GM10847 (cell line): ENCODE measurements around the gene MDC1.

ENCODE experiments used
- POLR2A ChIP-seq: IDR thresholded peaks from 2 replicates; pipeline ENCODE4 v1.6.1; 2011; ENCODE audit not compliant: insufficient read length; ENCODE audit errors: extremely low read depth

The MDC1 gene

DNA sequence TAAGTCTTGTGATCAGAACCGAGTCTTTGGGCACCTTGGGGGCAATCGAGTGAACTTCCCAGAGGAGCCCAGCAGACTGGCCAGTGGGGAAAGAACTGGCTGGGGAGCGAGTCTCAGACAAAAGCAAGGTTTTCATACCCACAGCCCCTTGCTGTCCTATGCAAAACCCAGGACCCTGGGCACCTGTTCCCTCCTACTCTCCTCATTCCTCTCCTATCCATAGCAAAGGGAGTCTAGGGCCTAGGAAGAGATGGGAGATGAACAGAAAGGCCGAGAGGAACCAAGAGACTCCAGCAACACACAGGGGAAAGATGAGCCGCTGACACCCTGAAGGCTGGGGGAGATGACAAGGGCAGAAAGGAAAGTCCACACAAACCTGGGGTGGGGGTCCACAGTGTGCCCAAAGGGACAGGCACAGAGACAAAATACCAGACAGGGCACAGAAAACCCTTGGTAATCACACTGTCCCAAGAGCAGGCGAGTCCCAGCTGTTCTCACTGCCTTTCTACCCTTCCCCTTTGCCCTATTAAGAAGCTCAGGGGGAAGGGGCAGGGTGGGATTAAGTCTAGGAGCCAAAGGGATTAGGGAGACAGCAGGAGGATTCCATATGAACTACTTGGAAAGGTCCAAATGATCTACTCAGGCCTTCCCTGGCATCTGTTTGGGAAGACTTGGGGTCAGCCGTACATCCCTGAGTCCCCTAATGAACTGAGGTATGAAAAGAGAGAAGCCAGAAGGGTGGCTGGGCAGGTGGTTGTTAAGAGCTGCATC lies 37.1 kb downstream of the MDC1 start:
- no peak for TF ChIP-seq POLR2A

DNA sequence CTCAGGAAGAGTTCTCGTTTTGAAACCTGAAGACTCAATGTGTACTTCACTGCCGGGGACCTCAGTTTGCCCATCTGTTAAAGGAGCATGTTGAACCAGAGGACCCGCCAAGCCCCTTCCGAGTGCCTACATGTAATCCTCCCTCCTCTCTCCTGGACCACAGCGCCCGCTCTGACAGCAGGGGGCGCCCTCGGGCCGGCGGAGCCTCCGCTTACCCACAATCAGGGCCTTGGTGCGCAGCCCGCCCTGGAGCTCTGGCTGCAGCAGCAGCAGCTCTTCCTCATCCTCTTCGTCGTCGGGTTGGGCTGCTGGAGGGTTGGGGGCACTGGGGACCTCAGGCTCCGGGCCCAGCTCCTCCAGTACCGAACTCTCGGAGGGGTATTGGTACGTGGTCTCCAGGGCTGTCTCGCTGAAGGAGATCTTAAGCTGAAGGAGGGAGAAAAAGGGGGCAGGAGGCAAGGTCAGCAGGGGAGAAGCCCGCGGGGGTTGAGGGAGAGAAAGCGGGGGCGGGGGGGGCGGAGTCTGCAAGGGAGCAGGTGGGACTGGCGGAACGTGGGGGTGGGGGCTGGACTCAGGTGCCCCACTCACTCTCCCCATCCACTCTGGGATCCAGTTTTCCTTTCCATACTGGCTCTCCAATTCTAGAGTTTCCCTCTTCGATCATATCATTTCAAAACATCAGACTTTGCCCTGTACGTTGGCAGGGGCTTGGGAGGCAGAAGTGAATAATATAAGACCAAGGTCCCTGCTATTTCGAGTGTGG lies 37.9 kb downstream of the MDC1 start:
- no peak for TF ChIP-seq POLR2A

DNA sequence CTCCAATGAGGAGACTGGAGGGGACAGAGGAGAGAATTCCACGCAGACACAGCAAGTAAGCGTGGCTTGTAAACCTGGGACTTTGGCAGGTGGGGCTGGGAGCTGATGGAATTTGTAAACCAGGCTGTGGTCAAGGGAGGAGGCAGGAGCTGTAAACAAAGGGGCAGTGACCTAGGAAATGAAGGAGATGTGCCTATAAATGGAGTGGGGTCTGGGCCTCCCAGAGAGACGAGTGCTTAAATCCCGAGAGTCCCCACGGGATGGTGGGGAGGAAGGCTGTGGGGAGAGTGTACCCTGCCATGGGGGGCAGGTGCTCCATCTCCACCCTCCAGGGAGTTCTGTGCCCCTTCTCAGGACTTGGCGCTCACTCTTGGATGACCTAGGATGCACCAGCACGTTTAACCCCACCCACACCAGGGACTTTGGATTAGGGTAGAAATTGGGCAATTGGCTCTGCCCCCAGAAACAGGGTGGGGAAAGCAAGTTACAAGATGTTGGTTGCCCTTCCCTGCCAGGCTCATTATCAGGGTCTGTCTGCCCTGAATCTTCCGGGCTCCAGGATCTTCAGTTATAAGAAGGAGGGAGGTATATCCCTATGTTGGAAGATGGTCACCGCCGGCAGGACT lies 40.3 kb downstream of the MDC1 start:
- TF ChIP-seq POLR2A = no peak

DNA sequence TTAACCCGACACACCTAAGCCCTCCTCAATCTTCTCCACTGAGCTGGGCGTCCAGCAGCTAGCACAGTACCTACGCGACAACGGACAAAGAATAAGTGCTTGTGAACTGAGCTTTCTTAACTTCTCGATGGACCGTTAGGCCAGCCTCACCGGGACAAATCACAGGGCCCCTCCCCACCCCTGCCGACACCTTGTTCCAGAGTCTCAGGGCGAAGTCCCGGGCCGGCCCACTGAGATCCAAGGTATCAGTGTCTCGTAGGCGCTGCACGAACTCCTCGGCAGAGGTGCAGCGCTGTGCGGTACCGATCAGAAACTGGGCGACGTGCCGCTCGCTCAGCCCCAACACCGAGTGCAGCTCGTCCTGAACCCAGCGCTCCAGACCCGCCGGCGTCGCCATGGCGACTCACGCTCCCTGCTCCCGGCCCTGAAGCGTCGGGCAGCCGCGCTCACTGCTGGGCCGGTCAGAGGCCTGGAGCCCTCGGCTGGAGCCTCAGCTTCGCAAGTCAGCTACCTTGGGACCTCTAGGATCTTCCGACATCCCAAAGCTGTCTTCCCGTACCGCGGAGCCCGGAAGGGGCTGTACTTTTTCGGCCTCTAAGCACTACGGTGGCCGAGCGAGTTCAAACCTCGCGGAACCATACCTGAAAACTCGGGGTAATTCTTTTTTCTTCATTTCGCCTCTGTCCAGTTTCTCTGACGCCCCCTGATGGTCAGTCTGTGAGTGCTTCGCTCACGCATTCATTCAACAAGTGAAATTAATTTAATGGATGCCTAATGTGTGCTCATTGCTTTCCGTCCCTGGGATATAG lies 44.4 kb downstream of the MDC1 start, which contains the start of gene DHX16:
TSS of gene DHX16 (minus strand) at position 562 of the 809 bp plus-strand sequence. CDS start at position 397, 165 bp downstream.
- peak; percentile 59 for TF ChIP-seq POLR2A

DNA sequence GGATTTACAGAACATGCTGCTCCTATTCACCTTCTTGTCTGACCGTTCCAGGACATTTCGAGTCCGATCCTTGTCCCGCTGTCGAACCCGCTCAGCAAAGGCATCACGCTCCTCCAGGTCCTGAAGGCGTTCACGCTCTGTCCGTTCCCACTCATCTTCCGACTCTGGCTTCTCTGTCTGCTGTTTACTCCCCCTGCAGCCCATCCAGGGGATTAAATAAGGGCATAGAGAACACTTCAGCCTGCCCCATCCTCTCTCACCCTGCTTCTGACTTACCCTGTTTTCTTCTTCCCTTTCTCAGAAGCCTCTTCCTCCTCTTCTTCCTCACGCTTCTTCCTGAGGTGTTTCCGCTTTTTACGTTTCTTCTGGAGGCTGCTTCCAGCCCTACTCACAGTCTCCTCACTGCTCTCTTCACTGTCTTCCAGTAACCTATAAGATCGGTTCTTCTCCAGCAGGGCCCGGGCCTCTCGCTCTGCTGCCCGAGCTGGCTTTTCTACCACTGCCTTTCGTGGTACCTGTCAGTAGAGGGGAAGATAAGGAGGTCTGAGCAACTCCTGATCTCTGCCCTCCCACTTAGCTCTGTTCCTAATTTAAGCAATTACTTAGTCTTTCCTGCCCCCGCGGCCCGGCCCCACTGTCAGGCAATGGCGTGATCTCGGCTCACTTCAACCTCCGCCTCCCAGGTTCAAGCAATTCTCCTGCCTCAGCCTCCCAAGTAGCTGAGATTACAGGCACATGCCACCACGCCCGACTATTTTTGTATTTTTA lies 46.1 kb downstream of the MDC1 start:
- no peak for TF ChIP-seq POLR2A

DNA sequence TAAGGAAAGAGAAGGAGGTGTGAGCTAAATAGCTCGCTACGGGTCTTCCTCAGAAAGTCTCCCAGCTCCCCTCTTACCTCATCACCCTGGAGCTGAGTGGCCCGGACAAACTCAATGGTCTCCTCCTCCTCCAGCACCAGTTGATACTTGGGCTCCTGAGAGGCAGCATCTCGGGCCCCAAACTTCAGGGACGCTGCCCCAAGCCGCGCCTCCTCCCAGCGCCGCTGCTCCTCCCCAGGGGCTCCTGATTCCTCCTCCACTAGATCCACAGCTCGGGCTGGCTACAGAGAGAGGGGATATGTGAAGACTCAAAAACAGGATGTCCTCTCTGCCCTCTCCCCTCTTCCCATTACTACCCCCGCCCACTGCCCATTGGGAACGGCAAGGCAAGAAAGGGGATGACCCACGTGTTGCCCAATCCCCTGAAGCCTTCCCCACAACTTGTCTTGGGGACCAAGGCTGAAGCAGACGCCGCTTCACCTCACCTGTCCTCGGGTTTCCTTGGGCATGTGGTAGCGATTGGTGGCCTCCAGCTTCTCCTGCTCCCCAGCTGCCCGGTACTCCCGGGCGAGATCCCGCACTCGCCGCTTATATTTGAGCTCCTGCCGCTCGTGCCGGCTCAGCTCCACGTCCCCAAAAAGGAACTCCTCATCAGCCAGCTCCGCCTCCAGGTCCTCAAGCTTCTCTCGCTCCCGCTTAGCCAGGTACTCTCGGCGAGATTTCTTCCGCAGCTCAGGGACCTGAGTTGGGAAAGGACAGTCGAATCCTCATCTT lies 51.9 kb downstream of the MDC1 start:
- TF ChIP-seq POLR2A = no peak

DNA sequence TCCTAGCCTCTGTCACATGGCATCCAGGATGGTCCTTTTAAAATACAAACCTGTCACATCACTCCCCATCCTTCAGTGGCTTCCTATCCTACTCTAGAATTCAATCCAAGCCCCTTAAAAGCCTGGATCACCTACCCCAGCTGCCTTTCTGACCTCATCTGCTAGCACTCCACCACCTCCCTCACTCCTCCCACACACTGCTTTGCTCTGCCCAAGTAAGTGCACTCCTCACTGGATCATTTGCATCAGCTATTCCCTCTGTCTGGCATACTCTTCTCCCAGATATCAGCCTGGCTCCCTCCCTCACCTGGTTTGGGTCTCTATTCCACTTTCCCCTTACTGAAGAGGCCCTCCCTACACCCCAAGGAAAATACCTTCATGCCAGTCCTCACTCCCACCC lies 59.6 kb downstream of the MDC1 start:
- TF ChIP-seq POLR2A = no peak

DNA sequence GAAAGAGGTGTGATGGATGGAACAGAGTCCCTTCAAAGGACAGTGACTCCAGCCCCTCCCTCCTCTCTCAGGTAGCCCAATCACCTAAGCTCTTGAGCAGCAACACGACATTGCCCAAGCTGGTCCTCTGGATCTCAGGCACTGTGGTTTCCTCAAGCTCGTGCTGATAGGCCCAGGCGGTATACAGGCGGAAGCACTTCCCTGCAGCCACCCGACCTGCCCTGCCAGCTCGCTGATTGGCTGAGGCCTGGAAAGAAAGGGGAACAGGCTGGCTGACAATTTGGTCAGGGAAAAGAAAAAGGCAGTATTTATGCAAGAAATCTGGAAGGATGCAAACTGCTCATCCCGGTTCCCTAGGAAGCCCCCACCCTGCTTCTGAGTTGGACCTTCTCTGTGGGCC lies 60.6 kb downstream of the MDC1 start:
- TF ChIP-seq POLR2A = no peak

DNA sequence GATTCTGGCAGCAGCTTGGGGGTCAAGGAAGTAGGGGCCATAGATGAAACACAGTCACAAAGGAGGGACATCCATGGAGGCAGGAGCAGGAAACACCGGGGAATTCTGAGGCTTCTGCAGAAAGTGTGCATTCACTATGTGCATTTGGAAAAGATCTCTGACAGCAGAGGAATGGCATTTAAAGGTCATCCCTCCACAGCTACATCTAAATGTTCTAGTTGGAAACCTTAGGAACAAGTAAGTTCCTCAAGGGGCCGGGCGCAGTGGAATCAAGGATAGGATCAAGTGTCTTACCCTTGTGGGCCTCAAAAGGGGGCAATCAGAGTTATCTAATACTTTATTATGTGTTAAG lies 61.4 kb downstream of the MDC1 start:
- TF ChIP-seq POLR2A = no peak

DNA sequence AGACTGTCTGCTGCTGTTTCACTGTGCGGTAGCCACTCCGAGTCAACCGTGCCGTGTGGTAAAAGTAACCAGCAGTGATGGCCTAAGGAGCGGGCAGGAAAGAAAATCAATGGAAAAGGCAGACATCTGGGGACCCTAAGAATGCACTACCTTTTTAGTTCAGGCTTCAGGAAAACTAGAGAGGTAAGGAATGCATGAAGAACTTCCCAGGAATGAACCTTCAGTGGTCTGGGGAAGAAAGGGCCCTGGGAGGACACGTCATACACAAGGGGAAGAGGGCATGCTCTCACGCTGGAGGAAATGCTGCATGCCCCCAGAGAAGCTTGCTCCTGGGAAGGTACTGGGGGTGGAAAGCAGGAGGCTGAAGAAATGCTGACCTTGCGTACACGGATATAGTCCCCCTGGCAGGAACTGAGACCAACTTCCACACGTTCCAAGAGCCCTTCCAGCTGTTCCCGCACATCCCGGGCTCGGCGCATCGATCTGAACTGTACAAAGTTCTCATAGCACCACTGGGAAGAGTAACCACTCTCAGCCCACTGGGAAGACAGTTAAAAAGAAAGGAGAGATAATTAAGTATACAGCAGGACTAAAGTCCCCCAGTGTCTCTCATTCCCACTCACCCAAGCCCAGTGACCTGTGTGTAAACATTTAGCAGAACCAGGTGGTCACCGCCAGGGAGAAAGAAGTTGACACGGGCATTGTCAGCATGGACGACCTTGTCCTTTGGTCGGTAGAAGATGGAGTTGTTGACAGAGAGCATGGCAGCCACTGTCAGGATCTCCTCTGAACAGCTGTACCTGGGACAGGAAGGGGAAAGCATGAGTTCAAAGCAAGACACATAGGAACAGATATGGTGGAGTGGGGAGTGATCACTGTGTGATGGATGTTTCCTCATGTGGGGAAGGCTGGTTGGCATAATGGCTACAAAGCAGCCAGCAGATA lies 62.0 kb downstream of the MDC1 start:
- TF ChIP-seq POLR2A = no peak

DNA sequence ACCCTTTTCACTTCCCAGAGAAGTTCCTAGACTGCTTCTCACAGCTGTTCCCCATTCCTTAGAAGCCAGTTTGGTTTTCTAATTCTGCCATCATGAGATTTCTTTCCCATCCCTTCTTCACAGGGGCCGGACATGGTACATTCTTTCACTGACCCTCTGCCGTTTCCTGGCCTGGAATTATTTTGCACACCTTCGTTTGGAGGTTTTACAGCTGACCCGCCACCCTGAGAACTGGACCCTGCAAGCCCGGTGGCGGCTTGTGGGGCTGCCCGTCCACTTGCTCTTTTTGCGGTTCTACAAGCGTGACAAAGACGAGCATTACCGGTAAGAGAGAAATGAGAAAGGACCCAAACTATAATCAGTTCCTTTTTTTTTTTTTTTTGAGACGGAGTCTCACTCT lies 65.9 kb downstream of the MDC1 start:
- TF ChIP-seq POLR2A = no peak
